K562 (cell line): Measurements from ENCODE around the gene ACBD4. TPM values are rescaled to one million over a fixed set of nuclear protein-coding genes. Genes with fewer than 3 reads are reported as not detected.
A peak's percentile ranks its signal among the peaks of the same experiment; 100 is the strongest.

Experiments used
- ATF1 ChIP-seq, 2 experiments: fragments of 450-650 bp in 1 of 2; IDR thresholded peaks; 2 replicates each; pipeline ENCODE4 v1.6.1; 2016; ENCODE audit warnings: missing compliant biosample characterization in 1 of 2, missing genetic modification characterization in 1 of 2
- BRCA1 ChIP-seq, 2 experiments: fragments of 450-650 bp in 1 of 2; sonication (generic) in 1 of 2; formaldehyde crosslinking in 1 of 2; IDR thresholded peaks; 2 replicates each; pipeline versions ENCODE4 v1.5.0 to v1.6.1; 2017 to 2020; ENCODE audit warnings: mild to moderate bottlenecking in 1 of 2, missing genetic modification reagents in 1 of 2
- E2F8 ChIP-seq: fragments of 450-650 bp; IDR thresholded peaks from 2 replicates; pipeline ENCODE4 v1.7.1; 2018; ENCODE audit warnings: mild to moderate bottlenecking, low read depth; ENCODE audit not compliant: partially characterized antibody
- IRF1 ChIP-seq: sonication (generic); formaldehyde crosslinking; IDR thresholded peaks from 2 replicates; pipeline ENCODE4 v1.8.0; 2022; ENCODE audit warnings: missing genetic modification reagents, mild to moderate bottlenecking, borderline replicate concordance
- LARP7 ChIP-seq: fragments of 450-650 bp; IDR thresholded peaks from 2 replicates; pipeline ENCODE4 v1.6.1; 2016
- MEF2D ChIP-seq: conservative IDR thresholded peaks from 2 replicates; pipeline ENCODE4 v1.6.1; 2016; ENCODE audit warnings: low read depth, missing genetic modification characterization, missing compliant biosample characterization
- MYNN ChIP-seq, 2 experiments: sonication (generic); formaldehyde crosslinking in 1 of 2; IDR thresholded peaks; 2 replicates each; pipeline versions ENCODE4 v1.5.0 to v1.6.1; 2016 to 2020; ENCODE audit warnings: antibody characterized with exemption in 1 of 2, missing genetic modification reagents in 1 of 2
- NFIC ChIP-seq: fragments of 450-650 bp; IDR thresholded peaks from 2 replicates; pipeline ENCODE4 v1.6.1; 2017; ENCODE audit warnings: mild to moderate bottlenecking, inconsistent platforms
- POLR2H ChIP-seq: IDR thresholded peaks from 2 replicates; pipeline ENCODE4 v1.6.1; 2016; ENCODE audit warnings: missing genetic modification characterization, low read depth, mild to moderate bottlenecking, control low read depth, missing compliant biosample characterization, moderate library complexity
- PURB ChIP-seq: sonication (generic); formaldehyde crosslinking; IDR thresholded peaks from 2 replicates; pipeline ENCODE4 v1.9.0; 2021; ENCODE audit warnings: low read depth, mild to moderate bottlenecking, missing genetic modification reagents
- U2AF2 ChIP-seq: fragments of 200-400 bp; formaldehyde crosslinking; optimal IDR thresholded peaks from 2 replicates; pipeline ENCODE3; 2017; ENCODE audit warnings: low read depth, mild to moderate bottlenecking, low read length
- ZSCAN32 ChIP-seq: fragments of 450-650 bp; formaldehyde crosslinking; IDR thresholded peaks from 2 replicates; pipeline ENCODE4 v1.4.0; 2020; ENCODE audit warnings: mild to moderate bottlenecking, moderate library complexity
- polyA plus RNA-seq, 8 experiments: library from polyadenylated mRNA; depleted of rRNA in 4 of 8; stranded (reverse) in 5 of 8; unstranded in 3 of 8; fragments of >200 nt; fragmentation: Nextera tagmentation in 2 of 8; fragmentation: Illumina TruSeq in 1 of 8; extraction: Ambion mirVana in 2 of 8; extraction: Trizol in 1 of 8; gene quantifications; 2 replicates each; pipeline versions ENCODE4 v1.2.1 to v1.2.3, GENCODE V29; 2011 to 2014; ENCODE audit warnings: inconsistent platforms in 1 of 8, missing spikeins in 1 of 8
- total RNA-seq, 7 experiments: library from RNA; depleted of rRNA in 6 of 7; stranded (reverse); fragments of >200 nt in 6 of 7; fragmentation: Illumina TruSeq in 2 of 7; extraction: Trizol in 2 of 7; gene quantifications; 2 replicates each; pipeline versions ENCODE4 v1.2.1 to v1.2.3, GENCODE V29; 2011 to 2021; ENCODE audit warnings: low replicate concordance in 1 of 7

The ACBD4 gene
- total and polyA plus RNA-seq, 9 of the 15 experiments (the other 6 are each of a cell fraction or from before 2014, with no cell fraction given): 0.14 to 6.9 (median 4.6) TPM

DNA sequence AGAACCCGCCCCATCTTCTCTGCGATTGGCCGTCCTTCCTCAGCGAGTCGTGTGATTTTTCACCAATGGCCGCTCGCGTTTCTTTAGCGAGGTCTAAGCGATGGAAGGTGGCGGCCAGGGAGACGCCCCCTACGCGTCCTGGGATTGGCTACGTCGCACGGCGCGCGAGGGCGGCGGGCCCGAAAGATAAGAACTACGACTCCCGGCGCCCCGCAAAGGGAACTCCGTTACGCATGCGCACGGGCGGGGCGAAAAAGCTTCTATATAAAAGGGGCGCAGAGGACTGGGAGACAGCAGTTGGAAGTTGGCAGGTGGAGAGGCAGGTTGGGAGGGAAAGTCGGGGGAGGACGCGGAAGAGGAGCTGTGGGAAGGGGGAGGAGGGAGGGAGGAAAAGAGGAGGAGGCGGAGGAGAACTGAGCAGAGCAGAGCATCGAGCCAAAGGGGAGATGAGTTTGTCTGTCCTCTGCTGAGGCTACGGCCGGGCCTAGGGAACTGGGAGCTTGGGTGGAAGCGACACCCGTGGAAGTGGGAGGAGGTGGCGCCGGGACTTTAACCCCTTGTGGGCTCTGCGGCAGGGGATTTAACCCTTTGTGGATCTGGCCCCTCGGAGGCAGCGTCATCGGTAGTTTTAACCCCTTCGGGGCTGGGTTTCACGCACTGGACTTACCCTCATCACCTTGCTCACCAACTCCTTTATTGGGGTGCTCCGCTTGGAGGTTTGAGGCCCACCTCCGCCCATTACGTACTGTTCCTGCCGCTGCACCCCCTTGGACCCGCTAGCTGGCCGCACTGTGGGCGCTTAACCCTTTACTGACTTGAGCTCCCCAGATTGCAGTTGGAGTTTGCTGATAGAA is 12.9 kb downstream of the ACBD4 start, which contains the start of gene HEXIM1 (continued):
- peak; percentile 82 for TF ChIP-seq E2F8
- TF ChIP-seq LARP7: peak; percentile 99
- TF ChIP-seq PURB (CRISPR knock-in tag): no peak
- 0 out of 2 replicates have a peak, but pooled peaks have one; percentile 54 for TF ChIP-seq MEF2D
- TF ChIP-seq BRCA1 (IDR thresholded peaks at IDR 0.05): no peak
- TF ChIP-seq BRCA1 (CRISPR knock-in tag; IDR thresholded peaks at IDR 0.05): no peak
- TF ChIP-seq U2AF2: no peak
- TF ChIP-seq MYNN (IDR thresholded peaks at IDR 0.05): peak; percentile 59
- TF ChIP-seq MYNN (CRISPR knock-in tag; IDR thresholded peaks at IDR 0.05): no peak
- peak; percentile 82 for TF ChIP-seq ZSCAN32 (CRISPR knock-in tag)
- TF ChIP-seq NFIC: peak; percentile 89
- TF ChIP-seq ATF1 (CRISPR knock-in tag; IDR thresholded peaks at IDR 0.05): no peak
- peak; percentile 89 for TF ChIP-seq ATF1 (tag; IDR thresholded peaks at IDR 0.05)
- peak; percentile 99 for TF ChIP-seq POLR2H (tag)
- no peak for TF ChIP-seq IRF1
